Temporal lobe (tissue), 2 donors: ENCODE measurements around the gene LRCH3. TPM values are rescaled to one million over a fixed set of nuclear protein-coding genes. Genes with fewer than 3 reads are reported as not detected.

ENCODE experiments used
- small RNA-seq: library from RNA; depleted of rRNA; stranded (forward); fragments of <200 nt; gene quantifications from one replicate; pipeline ENCODE3, GENCODE V24; 2014; ENCODE audit warnings: low replicate concordance
- total RNA-seq: library from RNA; depleted of rRNA; stranded (reverse); fragments of >200 nt; gene quantifications from one replicate; pipeline ENCODE4 v1.2.3, GENCODE V29; 2014

The LRCH3 gene
- total RNA-seq, 1 donor from 2014 or later: 86.8 TPM

Small RNA genes within 50 kb of the gene (small RNA-seq; reads per million reads assigned to genes)
- gene RNU6-858P: not detected

Other genes starting within 250 kb of the LRCH3 start
- gene BDH1, start 235.3 kb upstream of the LRCH3 start, total RNA-seq: 10.3 TPM
- gene RUBCN, start 54.4 kb upstream of the LRCH3 start, total RNA-seq: 28.0 TPM
- 51.4 TPM for gene FYTTD1, start 41.4 kb upstream of the LRCH3 start, total RNA-seq
- gene RPL35A, start 158.9 kb downstream of the LRCH3 start, total RNA-seq: 704 TPM
- gene LMLN, start 169.0 kb downstream of the LRCH3 start, total RNA-seq: 8.6 TPM